NT2/D1 (cell line): ENCODE data around the gene ZNF24.

Experiments used
- SUZ12 ChIP-seq: IDR thresholded peaks from 2 replicates; pipeline ENCODE4 v1.6.1; 2011; ENCODE audit not compliant: insufficient read length, insufficient read depth; ENCODE audit errors: extremely low read depth
- YY1 ChIP-seq: IDR thresholded peaks from 2 replicates; pipeline ENCODE4 v1.6.1; 2011; ENCODE audit not compliant: insufficient read length, insufficient read depth

DNA sequence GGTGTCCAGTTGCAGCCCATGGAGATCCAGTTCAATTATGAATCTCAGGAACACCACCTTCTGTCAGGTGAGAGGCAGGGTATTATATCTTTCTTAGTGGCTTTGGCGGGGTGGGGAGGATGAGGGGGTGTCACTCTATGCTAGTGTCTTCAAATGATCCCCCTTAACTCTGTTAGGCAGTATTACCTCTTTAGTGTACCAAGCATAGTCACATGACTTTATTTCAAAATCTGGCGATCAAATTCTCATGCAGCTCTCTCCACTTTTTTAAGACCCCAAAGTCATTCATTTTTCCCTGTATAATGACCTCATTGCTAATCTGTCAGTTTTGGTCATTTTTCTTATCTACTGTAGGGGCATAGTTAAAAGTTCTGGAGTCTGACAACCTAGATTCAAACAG lies 53.1 kb downstream of the ZNF24 start:
- no peak for TF ChIP-seq SUZ12
- TF ChIP-seq YY1, result no peak
